GM21723 (cell line): ENCODE data around the gene BAG2.

ENCODE experiments used
- ATAC-seq: cut with Tn5 transposase; IDR thresholded peaks from one replicate; pipeline ENCODE4 v1.9.1; 2021; ENCODE audit warnings: mild to moderate bottlenecking, moderate library complexity; ENCODE audit not compliant: unreplicated experiment

Gene BAG2

GRCh38 chr6:57221191-57221935, 49.2 kb downstream of the BAG2 start:
- peak; percentile 62 for ATAC-seq

GRCh38 chr6:57221936-57222742, 50.0 kb downstream of the BAG2 start, which contains the start of gene RAB23:
Gene RAB23 (minus strand): TSS chr6:57222307. CDS start chr6:57210380, 11,927 bp downstream.
- peak; percentile 83 for ATAC-seq

- no peak for ATAC-seq
Measured at GRCh38 chr6:57222743-57223077, 50.6 kb downstream of the BAG2 start.

- no peak for ATAC-seq
Measured at GRCh38 chr6:57224769-57225515, 52.8 kb downstream of the BAG2 start.

- ATAC-seq: no peak
Measured at GRCh38 chr6:57226221-57226620, 54.1 kb downstream of the BAG2 start.
